NCI-H1436 treated with DMSO at 0.1 percent for 48 hours (cell line): Measurements from ENCODE around the gene RCBTB1.
"Not testable (repeated sequence)": the region's sequence is repeated elsewhere in the genome, so short reads cannot be mapped to it uniquely, and the experiment has no call there.

Experiments
- DNase-seq: peaks from one replicate; lab custom pipeline; 2025; lab: John Stamatoyannopoulos, UW

RCBTB1 gene

GRCh38 chr13:49604570-49604969 lies 19.2 kb upstream of the RCBTB1 start:
- DNase-seq, result no peak

GRCh38 chr13:49602615-49603014 lies 17.3 kb upstream of the RCBTB1 start:
- DNase-seq, result not testable (repeated sequence)

GRCh38 chr13:49602005-49602404 lies 16.6 kb upstream of the RCBTB1 start:
- DNase-seq, result no peak

- no peak for DNase-seq
Observed at GRCh38 chr13:49597043-49597641, 11.8 kb upstream of the RCBTB1 start.

- DNase-seq, result no peak
Observed at GRCh38 chr13:49596221-49596620, 10.9 kb upstream of the RCBTB1 start.

GRCh38 chr13:49594576-49594975 lies 9.2 kb upstream of the RCBTB1 start:
- DNase-seq, result no peak

- not testable (repeated sequence) for DNase-seq
Observed at GRCh38 chr13:49593876-49594275, 8.5 kb upstream of the RCBTB1 start.

GRCh38 chr13:49590714-49591113 lies 5.4 kb upstream of the RCBTB1 start:
- DNase-seq, result not testable (repeated sequence)

- no peak for DNase-seq
Observed at GRCh38 chr13:49587311-49587847, 2.0 kb upstream of the RCBTB1 start.

GRCh38 chr13:49586717-49587116 lies 1.4 kb upstream of the RCBTB1 start:
- DNase-seq, result no peak

- no peak for DNase-seq
Observed at GRCh38 chr13:49584771-49585182, 581 bp downstream of the RCBTB1 start.

GRCh38 chr13:49580980-49581680 lies 4.2 kb downstream of the RCBTB1 start:
- no peak for DNase-seq

GRCh38 chr13:49579501-49579900 lies 5.9 kb downstream of the RCBTB1 start:
- no peak for DNase-seq

- no peak for DNase-seq
Observed at GRCh38 chr13:49571299-49572240, 13.8 kb downstream of the RCBTB1 start.

GRCh38 chr13:49569993-49570689 lies 15.2 kb downstream of the RCBTB1 start:
- no peak for DNase-seq

GRCh38 chr13:49567491-49567890 lies 17.9 kb downstream of the RCBTB1 start:
- no peak for DNase-seq

GRCh38 chr13:49566461-49566860 lies 18.9 kb downstream of the RCBTB1 start:
- no peak for DNase-seq

GRCh38 chr13:49565461-49565860 lies 19.9 kb downstream of the RCBTB1 start:
- not testable (repeated sequence) for DNase-seq

- no peak for DNase-seq
Observed at GRCh38 chr13:49563516-49563915, 21.8 kb downstream of the RCBTB1 start.

GRCh38 chr13:49561062-49561410 lies 24.3 kb downstream of the RCBTB1 start:
- no peak for DNase-seq

GRCh38 chr13:49560270-49561061 lies 24.9 kb downstream of the RCBTB1 start:
- no peak for DNase-seq
